Measurements from ENCODE around the gene DOCK2. TPM values are rescaled to one million over a fixed set of nuclear protein-coding genes. Genes with fewer than 3 reads are reported as not detected.
"Not testable (repeated sequence)": the region's sequence is repeated elsewhere in the genome, so short reads cannot be mapped to it uniquely, and the experiment has no call there.

Gene DOCK2
- total RNA-seq, 1 donor from 2014 or later, result 3.9 TPM

DNA sequence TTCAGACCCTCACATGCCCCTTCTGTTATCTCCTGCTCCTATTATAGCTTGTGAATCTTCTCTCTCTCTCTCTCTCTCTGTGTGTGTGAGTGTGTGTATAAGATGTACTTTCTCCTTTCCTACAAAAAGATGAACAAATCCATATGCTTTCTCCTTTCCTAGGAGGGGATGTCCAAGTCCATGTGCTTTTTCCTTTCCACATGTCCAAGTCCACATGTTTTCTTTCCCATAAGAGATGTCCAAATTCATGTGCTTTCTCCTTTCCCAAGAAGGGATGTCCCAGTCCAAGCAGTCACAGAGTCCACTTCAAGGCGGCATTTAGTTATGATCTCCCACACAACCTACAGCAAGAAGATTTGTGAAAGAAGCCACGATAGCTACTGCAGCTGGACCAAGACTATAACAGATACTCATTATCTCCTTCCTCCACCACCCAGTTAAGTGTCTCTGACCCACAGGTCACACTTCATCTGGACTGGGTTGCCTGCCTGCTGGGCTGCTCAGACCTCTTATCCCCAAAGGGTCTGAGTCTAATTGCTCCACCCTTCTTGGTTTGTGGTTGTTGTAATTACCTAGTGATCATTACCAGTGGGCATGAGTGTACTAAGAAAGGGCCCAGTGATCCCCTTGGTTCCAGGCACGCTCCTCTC is 450.2 kb downstream of the DOCK2 start:
- Histone ChIP-seq H3K36me3 (ENCODE audit: control insufficient read depth, insufficient read depth, low read length) (no peaks in the 10 kb centered on the region), H3K27me3 (ENCODE audit: control insufficient read depth, insufficient read depth, low read length) (no peaks in the 10 kb centered on the region), H3K4me3 (ENCODE audit: low read depth, low read length) (no peak overlapping the region)
- TF ChIP-seq, protein P1, sequence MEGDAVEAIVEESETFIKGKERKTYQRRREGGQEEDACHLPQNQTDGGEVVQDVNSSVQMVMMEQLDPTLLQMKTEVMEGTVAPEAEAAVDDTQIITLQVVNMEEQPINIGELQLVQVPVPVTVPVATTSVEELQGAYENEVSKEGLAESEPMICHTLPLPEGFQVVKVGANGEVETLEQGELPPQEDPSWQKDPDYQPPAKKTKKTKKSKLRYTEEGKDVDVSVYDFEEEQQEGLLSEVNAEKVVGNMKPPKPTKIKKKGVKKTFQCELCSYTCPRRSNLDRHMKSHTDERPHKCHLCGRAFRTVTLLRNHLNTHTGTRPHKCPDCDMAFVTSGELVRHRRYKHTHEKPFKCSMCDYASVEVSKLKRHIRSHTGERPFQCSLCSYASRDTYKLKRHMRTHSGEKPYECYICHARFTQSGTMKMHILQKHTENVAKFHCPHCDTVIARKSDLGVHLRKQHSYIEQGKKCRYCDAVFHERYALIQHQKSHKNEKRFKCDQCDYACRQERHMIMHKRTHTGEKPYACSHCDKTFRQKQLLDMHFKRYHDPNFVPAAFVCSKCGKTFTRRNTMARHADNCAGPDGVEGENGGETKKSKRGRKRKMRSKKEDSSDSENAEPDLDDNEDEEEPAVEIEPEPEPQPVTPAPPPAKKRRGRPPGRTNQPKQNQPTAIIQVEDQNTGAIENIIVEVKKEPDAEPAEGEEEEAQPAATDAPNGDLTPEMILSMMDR (IDR thresholded peaks at IDR 0.05; ENCODE audit: insufficient read depth, low read length, poor library complexity, severe bottlenecking), result no peak
- no peak for DNase-seq (ENCODE audit: low read depth)

DNA sequence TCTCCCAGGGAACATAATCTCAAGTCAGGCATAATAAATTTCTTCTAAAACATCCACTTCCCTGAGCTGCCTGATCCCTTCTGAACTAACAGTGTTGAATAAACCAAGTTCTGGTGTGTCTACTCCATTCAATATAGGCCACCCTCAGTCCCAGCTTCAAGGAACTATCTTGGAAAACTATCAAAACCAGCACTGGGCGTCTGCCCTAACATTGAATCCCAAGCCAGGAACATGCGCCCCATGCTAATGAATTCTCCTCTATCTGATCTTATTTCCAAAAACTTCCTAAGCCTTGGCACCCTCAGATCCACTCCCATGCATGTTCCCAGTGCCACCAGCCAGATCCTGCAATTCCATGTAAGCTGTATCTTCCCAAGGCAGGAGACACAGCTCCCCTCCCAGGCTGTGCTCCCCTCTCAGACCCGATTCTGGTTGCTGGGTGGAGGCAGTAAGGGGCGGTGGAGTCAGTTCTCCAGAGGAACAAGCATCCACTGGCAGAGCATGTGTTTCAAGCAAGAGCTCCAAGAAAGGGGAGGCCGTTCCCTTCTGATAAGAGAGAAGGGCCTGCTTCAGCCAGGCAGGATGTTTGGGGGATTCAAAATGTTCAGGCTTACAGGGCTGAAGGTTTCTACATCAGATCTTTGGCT is 455.5 kb downstream of the DOCK2 start:
- Histone ChIP-seq H3K27me3 (ENCODE audit: control insufficient read depth, insufficient read depth, low read length) (no peaks in the 10 kb centered on the region), H3K36me3 (ENCODE audit: control insufficient read depth, insufficient read depth, low read length) (no peaks in the 10 kb centered on the region), H3K4me3 (ENCODE audit: low read depth, low read length) (no peak overlapping the region)
- TF ChIP-seq, protein P1 (IDR thresholded peaks at IDR 0.05; ENCODE audit: insufficient read depth, low read length, poor library complexity, severe bottlenecking), result no peak
- no peak for DNase-seq (ENCODE audit: low read depth)

DNA sequence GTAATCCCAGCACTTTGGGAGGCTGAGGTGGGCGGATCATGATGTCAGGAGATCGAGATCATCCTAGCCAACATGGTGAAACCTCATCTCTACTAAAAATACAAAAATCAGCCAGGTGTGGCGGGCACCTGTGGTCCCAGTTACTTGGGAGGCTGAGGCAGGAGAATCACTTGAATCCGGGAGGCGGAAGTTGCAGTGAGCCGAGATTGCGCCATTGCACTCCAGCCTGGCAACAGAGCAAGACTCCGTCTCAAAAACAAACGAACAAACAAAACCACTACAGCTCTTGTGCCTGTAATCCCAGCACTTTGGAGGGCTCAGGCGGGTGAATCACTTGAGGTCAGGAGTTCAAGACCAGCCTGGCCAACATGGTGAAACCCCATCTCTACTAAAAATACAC is 457.3 kb downstream of the DOCK2 start:
- DNase-seq (ENCODE audit: low read depth); H3K36me3 ChIP-seq (ENCODE audit: control insufficient read depth, insufficient read depth, low read length); H3K27me3 ChIP-seq (ENCODE audit: control insufficient read depth, insufficient read depth, low read length); H3K4me3 ChIP-seq (ENCODE audit: low read depth, low read length): not testable (repeated sequence)

DNA sequence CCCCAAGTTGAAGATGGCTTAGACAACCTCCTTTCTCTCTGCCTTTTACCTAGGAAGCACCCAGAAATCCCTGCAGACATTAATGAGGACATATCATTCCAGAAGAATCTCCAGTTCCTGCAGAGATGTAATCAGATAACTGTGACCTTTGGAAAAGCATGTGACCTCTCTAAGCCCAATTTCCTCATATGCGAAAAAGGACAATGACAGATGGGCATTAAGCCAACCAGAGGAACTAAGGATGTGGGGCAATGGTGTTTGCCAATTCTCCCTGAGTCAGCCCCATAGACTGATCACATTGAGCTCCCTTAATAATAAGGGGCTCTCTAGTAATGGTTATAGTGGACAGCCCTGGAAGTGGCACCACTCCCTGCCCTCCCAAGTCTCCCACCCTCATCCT is 458.6 kb downstream of the DOCK2 start:
- no peak for DNase-seq (ENCODE audit: low read depth)
- TF ChIP-seq, protein P1 (IDR thresholded peaks at IDR 0.05; ENCODE audit: insufficient read depth, low read length, poor library complexity, severe bottlenecking), result no peak
- Histone ChIP-seq H3K4me3 (ENCODE audit: low read depth, low read length) (no peak overlapping the region), H3K36me3 (ENCODE audit: control insufficient read depth, insufficient read depth, low read length) (no peaks in the 10 kb centered on the region), H3K27me3 (ENCODE audit: control insufficient read depth, insufficient read depth, low read length) (no peaks in the 10 kb centered on the region)

DNA sequence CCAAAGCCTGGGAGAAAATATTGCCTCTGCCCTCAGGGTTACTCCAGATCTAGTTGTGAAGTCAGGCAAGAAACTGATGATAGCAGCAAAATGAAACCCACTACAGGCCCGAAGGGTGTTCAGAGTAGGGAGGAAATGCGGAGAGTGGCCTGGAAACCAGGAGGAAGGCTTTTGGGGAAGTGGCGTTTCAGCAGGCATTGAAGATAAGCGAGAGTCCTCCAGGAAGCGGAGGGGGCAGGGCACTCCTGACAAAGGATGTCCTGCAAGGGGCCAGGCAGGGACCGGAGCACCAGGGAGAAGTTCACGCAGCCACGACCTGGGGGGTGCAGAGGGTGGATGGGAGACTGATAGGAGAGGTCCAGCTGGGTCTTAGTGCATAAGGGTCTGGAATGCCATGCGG is 460.9 kb downstream of the DOCK2 start:
- no peaks in the 10 kb centered on the region for H3K27me3 ChIP-seq (ENCODE audit: control insufficient read depth, insufficient read depth, low read length)
- DNase-seq (ENCODE audit: low read depth), result no peak
- no peaks in the 10 kb centered on the region for H3K36me3 ChIP-seq (ENCODE audit: control insufficient read depth, insufficient read depth, low read length)
- TF ChIP-seq, protein P1 (IDR thresholded peaks at IDR 0.05; ENCODE audit: insufficient read depth, low read length, poor library complexity, severe bottlenecking), result no peak
- H3K4me3 ChIP-seq (ENCODE audit: low read depth, low read length), result no peak overlapping the region

DNA sequence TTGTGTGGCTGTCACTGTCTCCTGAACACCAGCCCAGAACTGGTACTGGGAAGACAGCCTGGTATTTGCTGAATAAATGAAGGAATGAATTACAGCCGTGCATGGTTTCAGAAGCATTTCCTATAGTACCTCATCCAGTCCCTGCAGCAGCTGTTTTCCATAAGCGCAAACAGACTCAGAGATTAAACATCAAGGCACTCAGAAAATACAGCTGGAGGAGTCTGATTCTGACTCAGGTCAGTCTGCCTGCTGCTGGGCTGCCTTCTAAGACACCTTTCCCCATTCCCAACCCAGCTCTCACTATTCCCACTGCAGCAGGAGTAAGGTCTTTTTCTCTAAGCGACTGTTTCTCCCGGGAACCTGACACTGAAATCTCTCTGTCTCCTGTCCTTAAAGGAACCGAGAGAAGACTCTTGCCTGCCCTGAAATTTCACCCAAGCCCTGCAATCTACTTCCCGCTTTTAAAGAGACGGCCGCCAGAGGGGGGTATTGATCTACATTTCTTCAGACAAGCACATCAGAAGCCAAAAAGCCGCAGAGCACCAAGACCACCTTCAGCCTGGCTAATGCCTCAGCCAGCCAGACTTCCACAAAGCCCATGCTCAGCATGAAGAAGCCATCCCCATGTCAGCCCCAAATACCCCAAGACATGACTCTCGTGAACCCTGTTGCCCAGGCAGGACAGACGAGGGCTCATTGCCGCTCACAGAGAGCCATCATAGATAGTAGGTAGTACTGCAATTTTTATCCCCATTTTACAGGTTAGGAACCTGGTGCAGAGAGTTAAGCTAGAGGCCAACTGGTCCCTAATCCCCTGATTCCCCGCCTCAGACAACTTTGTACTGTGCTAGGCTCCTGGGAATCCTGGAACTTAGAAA is 463.2 kb downstream of the DOCK2 start:
- Histone ChIP-seq H3K27me3 (ENCODE audit: control insufficient read depth, insufficient read depth, low read length) (no peaks in the 10 kb centered on the region), H3K36me3 (ENCODE audit: control insufficient read depth, insufficient read depth, low read length) (no peaks in the 10 kb centered on the region), H3K4me3 (ENCODE audit: low read depth, low read length) (no peak overlapping the region)
- TF ChIP-seq, protein P1 (IDR thresholded peaks at IDR 0.05; ENCODE audit: insufficient read depth, low read length, poor library complexity, severe bottlenecking), result peak; percentile 66
- peak; percentile 51 for DNase-seq (ENCODE audit: low read depth)
